H1 (cell line): ENCODE measurements around the gene PBX1. TPM values are rescaled to one million over a fixed set of nuclear protein-coding genes. Genes with fewer than 3 reads are reported as not detected.

Experiments used
- ATF2 ChIP-seq: IDR thresholded peaks from 2 replicates; pipeline ENCODE4 v1.6.1; 2012; ENCODE audit warnings: low read length, inconsistent platforms
- CREB1 ChIP-seq: IDR thresholded peaks from 2 replicates; pipeline ENCODE4 v1.6.1; 2012; ENCODE audit warnings: inconsistent platforms
- EP300 ChIP-seq, 2 experiments: IDR thresholded peaks; 1 replicate in 1 of 2; 2 replicates in 1 of 2; pipeline ENCODE4 v1.6.1; 2011 to 2012; ENCODE audit warnings: low read depth in 2 of 2, low read length in 2 of 2, mild to moderate bottlenecking in 2 of 2, borderline replicate concordance in 1 of 2, inconsistent platforms in 1 of 2, moderate library complexity in 1 of 2
- JUND ChIP-seq: IDR thresholded peaks from 2 replicates; pipeline ENCODE4 v1.6.1; 2011; ENCODE audit warnings: mild to moderate bottlenecking, improper control_type of control experiment, low read length
- PHF8 ChIP-seq: fragments of 200-600 bp; sonication (generic); conservative IDR thresholded peaks from 2 replicates; pipeline ENCODE4 v1.7.1; 2012; ENCODE audit warnings: low read depth, mild to moderate bottlenecking, inconsistent platforms, low read length, moderate library complexity
- SAP30 ChIP-seq: fragments of 300-600 bp; sonication (generic); IDR thresholded peaks from 2 replicates; pipeline ENCODE4 v1.7.1; 2012; ENCODE audit warnings: low read length, moderate library complexity, mild to moderate bottlenecking, inconsistent platforms; ENCODE audit not compliant: insufficient read depth, insufficient replicate concordance
- polyA plus RNA-seq, 7 experiments: library from polyadenylated mRNA; depleted of rRNA in 3 of 7; stranded (reverse) in 5 of 7; unstranded in 2 of 7; fragments of >200 nt in 5 of 7; fragments of 200-250 nt in 2 of 7; gene quantifications; 1 replicate in 5 of 7; 2 replicates in 1 of 7; 4 replicates in 1 of 7; pipeline versions ENCODE4 v1.2.1 to v1.2.3, GENCODE V29; 2011 to 2013; ENCODE audit warnings: missing spikeins in 2 of 7, mixed read lengths in 2 of 7
- total RNA-seq: library from RNA; stranded (reverse); fragmentation: NEBNext Ultra II Directional; extraction: Animal tissue kit (Norgen Biotek cat#: 25700); gene quantifications from 2 replicates; pipeline ENCODE4 v1.2.1, GENCODE V29; 2021
- TF ChIP-seq, protein P1 (sequence below): IDR thresholded peaks from 2 replicates; pipeline ENCODE4 v1.6.1; 2011; ENCODE audit warnings: low read length, improper control_type of control experiment

PBX1 gene
- total and polyA plus RNA-seq, 2 of the 8 experiments (the other 6 are each of a cell fraction or from before 2014, with no cell fraction given) = 87.4 to 124 TPM

GRCh38 chr1:164619006-164619784 is 60.2 kb downstream of the PBX1 start (continued):
- TF ChIP-seq JUND (no peak), EP300 (IDR thresholded peaks at IDR 0.05; ENCODE audit: borderline replicate concordance in 1 of 2, low read depth in 2 of 2, low read length in 2 of 2) (no peak), SAP30 (no peak), PHF8 (no peak), CREB1 (no peak), ATF2 (no peak)
- TF ChIP-seq, protein P1, sequence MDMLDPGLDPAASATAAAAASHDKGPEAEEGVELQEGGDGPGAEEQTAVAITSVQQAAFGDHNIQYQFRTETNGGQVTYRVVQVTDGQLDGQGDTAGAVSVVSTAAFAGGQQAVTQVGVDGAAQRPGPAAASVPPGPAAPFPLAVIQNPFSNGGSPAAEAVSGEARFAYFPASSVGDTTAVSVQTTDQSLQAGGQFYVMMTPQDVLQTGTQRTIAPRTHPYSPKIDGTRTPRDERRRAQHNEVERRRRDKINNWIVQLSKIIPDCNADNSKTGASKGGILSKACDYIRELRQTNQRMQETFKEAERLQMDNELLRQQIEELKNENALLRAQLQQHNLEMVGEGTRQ = no peak
